ENCODE results near the gene BBIP1.

- no peak for TF ChIP-seq CTCF (IDR thresholded peaks at IDR 0.05)
- TF ChIP-seq POLR2A (IDR thresholded peaks at IDR 0.05), result no peak
Measured at GRCh38 chr10:110967009-110967630, 48.1 kb upstream of the BBIP1 start.

Measured in right lobe of liver (tissue), 4 donors.